Limb (tissue), 2 donors: ENCODE data around the gene LRRC4.
A peak's percentile ranks its signal among the peaks of the same experiment; 100 is the strongest.

Source experiments
- DNase-seq, 2 donors: peaks; one replicate each; pipeline ENCODE4 v3.0.0-alpha.2; 2016; ENCODE audit errors: extremely low spot score in 2 of 2

The LRRC4 gene

GRCh38 chr7:128031901-128032604 lies 816 bp upstream of the LRRC4 start:
- DNase-seq = peak; percentile 63 to 80

GRCh38 chr7:128030263-128030653 lies 979 bp downstream of the LRRC4 start:
- DNase-seq = no peak

GRCh38 chr7:128029405-128029995 lies 1.7 kb downstream of the LRRC4 start:
- no peak for DNase-seq

GRCh38 chr7:128027485-128027980 lies 3.7 kb downstream of the LRRC4 start:
- DNase-seq = no peak

GRCh38 chr7:128026551-128026950 lies 4.7 kb downstream of the LRRC4 start:
- no peak for DNase-seq

- no peak for DNase-seq
Measured at GRCh38 chr7:128025819-128026218, 5.4 kb downstream of the LRRC4 start.

GRCh38 chr7:128025380-128025779 lies 5.9 kb downstream of the LRRC4 start:
- no peak for DNase-seq

- DNase-seq = no peak
Measured at GRCh38 chr7:128024151-128024550, 7.1 kb downstream of the LRRC4 start.

GRCh38 chr7:128022631-128023532 lies 8.4 kb downstream of the LRRC4 start:
- no peak for DNase-seq

- no peak for DNase-seq
Measured at GRCh38 chr7:128021366-128021765, 9.9 kb downstream of the LRRC4 start.

- no peak for DNase-seq
Measured at GRCh38 chr7:128020159-128020558, 11.1 kb downstream of the LRRC4 start.

- no peak for DNase-seq
Measured at GRCh38 chr7:128019288-128019687, 11.9 kb downstream of the LRRC4 start.

GRCh38 chr7:128017862-128018845 lies 13.1 kb downstream of the LRRC4 start:
- DNase-seq = no peak

GRCh38 chr7:128017460-128017859 lies 13.8 kb downstream of the LRRC4 start:
- no peak for DNase-seq

GRCh38 chr7:128014811-128015210 lies 16.4 kb downstream of the LRRC4 start:
- DNase-seq = no peak

GRCh38 chr7:128011131-128011661 lies 20.0 kb downstream of the LRRC4 start:
- no peak for DNase-seq

GRCh38 chr7:128010391-128011127 lies 20.7 kb downstream of the LRRC4 start:
- DNase-seq = no peak

- no peak for DNase-seq
Measured at GRCh38 chr7:128008744-128009143, 22.5 kb downstream of the LRRC4 start.

- no peak for DNase-seq
Measured at GRCh38 chr7:128008141-128008540, 23.1 kb downstream of the LRRC4 start.

GRCh38 chr7:128007303-128007680 lies 23.9 kb downstream of the LRRC4 start:
- no peak for DNase-seq
